A549 (cell line): ENCODE results near the gene MSRB3. TPM values are rescaled to one million over a fixed set of nuclear protein-coding genes. Genes with fewer than 3 reads are reported as not detected.

ENCODE experiments used
- ATAC-seq, 2 experiments: fragments of 200-7000 bp in 1 of 2; fragments of >200 bp in 1 of 2; cut with Nextera tagmentation in 1 of 2; cut with Tn5 transposase in 1 of 2; 3 replicates each; pipeline versions ENCODE4 v1.8.0 to v1.9.1; 2018 to 2020; ENCODE audit warnings: mild to moderate bottlenecking in 1 of 2, moderate library complexity in 1 of 2
- CTCF ChIA-PET: fragments of 300-600 bp; sonication (Branson Sonifier 250); formaldehyde crosslinking; extraction: SDS; loops from one replicate; lab custom pipeline; 2021; ENCODE audit warnings: antibody characterized with exemption, inconsistent platforms; lab: Yijun Ruan, JAX
- POLR2A ChIA-PET: fragments of 350-600 bp; formaldehyde crosslinking; extraction: SDS; loops from one replicate; lab custom pipeline; 2021; ENCODE audit warnings: antibody characterized with exemption, inconsistent platforms; lab: Yijun Ruan, JAX
- DNase-seq, 2 experiments: peaks; one replicate each; pipeline versions ENCODE4 v3.0.0 to v3.0.0-alpha.2; 2011 to 2016; ENCODE audit warnings: low read depth in 1 of 2, low spot score in 1 of 2
- FAIRE-seq: peaks from 2 replicates; lab custom pipeline; 2011; peaks lifted over from hg19 to GRCh38; lab: Jason Lieb, UNC
- H3K27ac ChIP-seq, 2 experiments: fragments of >200 bp; sonication (Bioruptor Twin); formaldehyde crosslinking; 3 replicates each; pipeline ENCODE4 v1.5.1; 2016 to 2017
- H3K4me1 ChIP-seq: fragments of >200 bp; sonication (Bioruptor Twin); formaldehyde crosslinking; 3 replicates; pipeline ENCODE4 v1.6.1; 2016
- H3K4me2 ChIP-seq: fragments of >200 bp; sonication (Bioruptor Twin); formaldehyde crosslinking; 3 replicates; pipeline ENCODE4 v1.6.1; 2016
- H3K4me3 ChIP-seq: fragments of >200 bp; sonication (Bioruptor Twin); formaldehyde crosslinking; 3 replicates; pipeline ENCODE4 v1.5.1; 2016
- H3K9me3 ChIP-seq: fragments of >200 bp; sonication (Bioruptor Twin); formaldehyde crosslinking; 3 replicates; pipeline ENCODE4 v1.6.1; 2016
- CEBPB ChIP-seq, 2 experiments: fragments of >200 bp in 1 of 2; sonication (Bioruptor Twin) in 1 of 2; formaldehyde crosslinking in 1 of 2; IDR thresholded peaks; 2 replicates each; pipeline ENCODE4 v1.6.1; 2012 to 2016
- EHF ChIP-seq: fragments of 250-450 bp; sonication (Bioruptor Pico); IDR thresholded peaks from 2 replicates; pipeline ENCODE4 v1.5.0; 2020; ENCODE audit warnings: mild to moderate bottlenecking
- EP300 ChIP-seq, 2 experiments: fragments of >200 bp; sonication (Bioruptor Twin); formaldehyde crosslinking; IDR thresholded peaks; 2 replicates in 1 of 2; 3 replicates in 1 of 2; pipeline ENCODE4 v1.6.1; 2016 to 2017
- ESRRA ChIP-seq: fragments of 150-350 bp; IDR thresholded peaks from 2 replicates; pipeline ENCODE4 v1.6.1; 2014; ENCODE audit warnings: mild to moderate bottlenecking, low read length, borderline replicate concordance
- FOSB ChIP-seq: fragments of 250-450 bp; sonication (Bioruptor Pico); IDR thresholded peaks from 2 replicates; pipeline ENCODE4 v1.5.0; 2020; ENCODE audit warnings: mild to moderate bottlenecking, moderate library complexity
- FOSL2 ChIP-seq, 2 experiments: fragments of 450-650 bp in 1 of 2; fragments of >200 bp in 1 of 2; sonication (Bioruptor Twin) in 1 of 2; formaldehyde crosslinking; IDR thresholded peaks; 2 replicates each; pipeline versions ENCODE4 v1.5.0 to v1.6.1; 2016 to 2020; ENCODE audit warnings: mild to moderate bottlenecking in 1 of 2, moderate library complexity in 1 of 2
- FOXS1 ChIP-seq: fragments of 250-450 bp; sonication (Bioruptor Pico); IDR thresholded peaks from 2 replicates; pipeline ENCODE4 v1.5.0; 2020; ENCODE audit warnings: mild to moderate bottlenecking, moderate library complexity
- GATA3 ChIP-seq: IDR thresholded peaks from 2 replicates; pipeline ENCODE4 v1.6.1; 2012; ENCODE audit warnings: borderline replicate concordance
- HEYL ChIP-seq: fragments of 250-450 bp; sonication (Bioruptor Pico); IDR thresholded peaks from 2 replicates; pipeline ENCODE4 v1.8.0; 2021; ENCODE audit warnings: mild to moderate bottlenecking, moderate library complexity
- JUN ChIP-seq, 2 experiments: fragments of >200 bp; sonication (Bioruptor Twin); formaldehyde crosslinking; IDR thresholded peaks; 2 replicates in 1 of 2; 3 replicates in 1 of 2; pipeline ENCODE4 v1.6.1; 2016 to 2017
- JUNB ChIP-seq: fragments of >200 bp; sonication (Bioruptor Twin); formaldehyde crosslinking; IDR thresholded peaks from 2 replicates; pipeline ENCODE4 v1.6.1; 2016
- KDM1A ChIP-seq: fragments of 200-600 bp; sonication (generic); IDR thresholded peaks from 2 replicates; pipeline ENCODE4 v1.6.1; 2016; ENCODE audit warnings: low read depth, mild to moderate bottlenecking
- MAX ChIP-seq: IDR thresholded peaks from 2 replicates; pipeline ENCODE4 v1.6.1; 2012
- MYC ChIP-seq: IDR thresholded peaks from 2 replicates; pipeline ENCODE4 v1.6.1; 2012; ENCODE audit warnings: mild to moderate bottlenecking, inconsistent platforms, low read length, improper control_type of control experiment, borderline replicate concordance
- NPAS2 ChIP-seq: fragments of 250-450 bp; sonication (Bioruptor Pico); IDR thresholded peaks from 2 replicates; pipeline ENCODE4 v1.8.0; 2022; ENCODE audit warnings: mild to moderate bottlenecking, moderate library complexity, borderline replicate concordance
- NR3C1 ChIP-seq: fragments of >200 bp; sonication (Bioruptor Twin); formaldehyde crosslinking; IDR thresholded peaks from 3 replicates; pipeline ENCODE4 v1.6.1; 2017
- PBX3 ChIP-seq: IDR thresholded peaks from 2 replicates; pipeline ENCODE4 v1.6.1; 2012
- POLR2A ChIP-seq: IDR thresholded peaks from 2 replicates; pipeline ENCODE4 v1.6.1; 2012; ENCODE audit warnings: mild to moderate bottlenecking, low read length
- SMC3 ChIP-seq: fragments of >200 bp; sonication (Bioruptor Twin); formaldehyde crosslinking; IDR thresholded peaks from 3 replicates; pipeline ENCODE4 v1.6.1; 2018; ENCODE audit warnings: inconsistent platforms
- TFCP2L1 ChIP-seq: fragments of 250-450 bp; sonication (Bioruptor Pico); IDR thresholded peaks from 2 replicates; pipeline ENCODE4 v1.5.0; 2021; ENCODE audit warnings: mild to moderate bottlenecking
- ZNF302 ChIP-seq: fragments of 250-450 bp; sonication (Bioruptor Pico); IDR thresholded peaks from 2 replicates; pipeline ENCODE4 v1.9.0; 2021; ENCODE audit warnings: inconsistent platforms, mild to moderate bottlenecking, moderate library complexity
- ZSCAN20 ChIP-seq: fragments of 250-450 bp; sonication (Bioruptor Pico); IDR thresholded peaks from 2 replicates; pipeline ENCODE4 v1.8.0; 2022; ENCODE audit warnings: mild to moderate bottlenecking, moderate library complexity
- WGBS: methylation state at CpG from one replicate; pipeline ENCODE4 v1.1.6; 2017; ENCODE audit errors: missing lambda C conversion rate; 5-methylcytosine and 5-hydroxymethylcytosine counted together
- polyA plus RNA-seq, 4 experiments: library from polyadenylated mRNA; depleted of rRNA in 3 of 4; stranded (reverse); fragments of >200 nt; fragmentation: RNase III in 1 of 4; extraction: RNeasy Plus Mini Kit Qiagen cat#74134 plus additional on column Dnase treatment in 1 of 4; gene quantifications; 2 replicates in 3 of 4; 3 replicates in 1 of 4; pipeline ENCODE4 v1.2.3, GENCODE V29; 2011 to 2017
- TF ChIP-seq, protein P1 (sequence below): fragments of >200 bp; sonication (Bioruptor Twin); formaldehyde crosslinking; IDR thresholded peaks from 2 replicates; pipeline ENCODE4 v1.6.1; 2016
- TF ChIP-seq, protein P2 (sequence below): fragments of >200 bp; sonication (Bioruptor Twin); formaldehyde crosslinking; IDR thresholded peaks from 3 replicates; pipeline ENCODE4 v1.6.1; 2016
- TF ChIP-seq, protein P3 (sequence below): fragments of 450-650 bp; IDR thresholded peaks from 2 replicates; pipeline ENCODE4 v1.6.1; 2014; ENCODE audit warnings: antibody characterized with exemption
- TF ChIP-seq, protein P4 (sequence below): fragments of 250-450 bp; sonication (Bioruptor Pico); IDR thresholded peaks from 2 replicates; pipeline ENCODE4 v1.5.0; 2020; ENCODE audit warnings: low read depth, mild to moderate bottlenecking, moderate library complexity

Gene MSRB3
- polyA plus RNA-seq, 2 of the 4 experiments (the other 2 are of a cell fraction): 25.2 to 46.1 TPM

- no peak overlapping the region for H3K4me3 ChIP-seq
- TF ChIP-seq MAX (no peak), ZNF302 (CRISPR knock-in tag) (no peak), JUN (IDR thresholded peaks at IDR 0.05) (no peak)
- TF ChIP-seq, protein P1, sequence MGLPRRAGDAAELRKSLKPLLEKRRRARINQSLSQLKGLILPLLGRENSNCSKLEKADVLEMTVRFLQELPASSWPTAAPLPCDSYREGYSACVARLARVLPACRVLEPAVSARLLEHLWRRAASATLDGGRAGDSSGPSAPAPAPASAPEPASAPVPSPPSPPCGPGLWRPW: no peak
- TF ChIP-seq, all 56 proteins: peak for 0
- ChIA-PET CTCF (no interaction called here), POLR2A (no interaction called here)
- peaks cover 7% of the 10 kb centered on the region; the same call in 2 of the 3 replicates for H3K4me1 ChIP-seq
- DNase-seq: no peak
- no peak overlapping the region for H3K27ac ChIP-seq
- H3K9me3 ChIP-seq: no peaks in the 10 kb centered on the region
- no peak for ATAC-seq
- WGBS: 88% methylated on average over 1 of the region's 1 CpG
- no peak for FAIRE-seq
- no peak overlapping the region for H3K4me2 ChIP-seq
Measured at GRCh38 chr12:65409726-65410125, 131.2 kb downstream of the MSRB3 start.

DNA sequence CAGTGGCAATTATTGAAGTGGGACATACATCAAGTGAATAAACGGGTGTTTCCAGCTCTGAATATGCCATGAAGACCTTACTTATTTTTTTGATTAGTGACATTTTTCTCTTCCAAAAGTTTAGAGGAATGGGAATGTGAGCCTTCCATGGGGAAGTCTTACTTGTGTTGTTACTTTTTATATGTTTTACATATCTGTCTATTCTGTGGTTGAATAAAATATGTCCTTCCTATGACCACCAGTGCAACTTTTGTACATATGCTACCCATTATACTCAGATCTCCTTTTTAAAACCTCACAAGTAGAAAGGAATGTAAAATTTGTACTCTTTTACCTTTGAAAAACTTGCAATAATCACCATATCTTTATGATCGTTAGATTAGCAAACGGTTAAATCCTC lies 132.7 kb downstream of the MSRB3 start:
- no peak overlapping the region for H3K4me3 ChIP-seq
- ATAC-seq: no peak
- no peak for FAIRE-seq
- H3K27ac ChIP-seq: no peak overlapping the region
- ChIA-PET POLR2A (no interaction called here), CTCF (no interaction called here)
- H3K4me2 ChIP-seq: no peak overlapping the region
- H3K9me3 ChIP-seq: no peaks in the 10 kb centered on the region
- peaks cover 21% of the 10 kb centered on the region for H3K4me1 ChIP-seq
- 87% methylated on average over 3 of the region's 3 CpGs for WGBS
- no peak for DNase-seq
- no peak for TF ChIP-seq POLR2A
- no peak for TF ChIP-seq HEYL (CRISPR knock-in tag)
- no peak for TF ChIP-seq PBX3
- TF ChIP-seq JUN (IDR thresholded peaks at IDR 0.05): no peak
- TF ChIP-seq FOSL2 (IDR thresholded peaks at IDR 0.05): no peak
- TF ChIP-seq FOSL2 (CRISPR knock-in tag; IDR thresholded peaks at IDR 0.05): no peak
- TF ChIP-seq FOSB: no peak

DNA sequence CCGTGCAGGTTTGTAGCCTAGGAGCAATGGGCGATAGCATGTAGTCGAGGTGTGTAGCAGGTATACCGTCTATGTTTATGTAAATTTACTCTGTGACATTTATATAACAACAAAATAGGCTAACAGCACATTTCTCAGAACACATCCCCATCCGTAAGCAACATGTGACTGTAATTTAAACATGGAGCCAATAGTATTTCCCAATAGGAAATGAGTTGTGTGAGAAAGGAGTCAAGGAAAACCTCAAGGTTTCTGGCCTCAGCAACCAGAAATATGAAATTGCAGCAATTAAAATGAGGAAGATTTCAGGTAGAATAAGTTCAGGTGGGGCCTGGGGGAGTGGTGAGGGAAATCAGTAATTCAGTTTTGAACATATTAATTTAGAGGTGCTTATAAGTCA lies 136.0 kb downstream of the MSRB3 start:
- no peak overlapping the region for H3K27ac ChIP-seq
- CTCF ChIA-PET: no interaction called here
- peaks cover 26% of the 10 kb centered on the region for H3K4me1 ChIP-seq
- TF ChIP-seq, protein P2, sequence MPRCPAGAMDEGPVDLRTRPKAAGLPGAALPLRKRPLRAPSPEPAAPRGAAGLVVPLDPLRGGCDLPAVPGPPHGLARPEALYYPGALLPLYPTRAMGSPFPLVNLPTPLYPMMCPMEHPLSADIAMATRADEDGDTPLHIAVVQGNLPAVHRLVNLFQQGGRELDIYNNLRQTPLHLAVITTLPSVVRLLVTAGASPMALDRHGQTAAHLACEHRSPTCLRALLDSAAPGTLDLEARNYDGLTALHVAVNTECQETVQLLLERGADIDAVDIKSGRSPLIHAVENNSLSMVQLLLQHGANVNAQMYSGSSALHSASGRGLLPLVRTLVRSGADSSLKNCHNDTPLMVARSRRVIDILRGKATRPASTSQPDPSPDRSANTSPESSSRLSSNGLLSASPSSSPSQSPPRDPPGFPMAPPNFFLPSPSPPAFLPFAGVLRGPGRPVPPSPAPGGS: no peak
- no peak for TF ChIP-seq KDM1A
- TF ChIP-seq ESRRA: no peak
- TF ChIP-seq, protein P3, sequence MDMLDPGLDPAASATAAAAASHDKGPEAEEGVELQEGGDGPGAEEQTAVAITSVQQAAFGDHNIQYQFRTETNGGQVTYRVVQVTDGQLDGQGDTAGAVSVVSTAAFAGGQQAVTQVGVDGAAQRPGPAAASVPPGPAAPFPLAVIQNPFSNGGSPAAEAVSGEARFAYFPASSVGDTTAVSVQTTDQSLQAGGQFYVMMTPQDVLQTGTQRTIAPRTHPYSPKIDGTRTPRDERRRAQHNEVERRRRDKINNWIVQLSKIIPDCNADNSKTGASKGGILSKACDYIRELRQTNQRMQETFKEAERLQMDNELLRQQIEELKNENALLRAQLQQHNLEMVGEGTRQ: no peak
- TF ChIP-seq FOSL2 (IDR thresholded peaks at IDR 0.05): no peak
- TF ChIP-seq FOSL2 (CRISPR knock-in tag; IDR thresholded peaks at IDR 0.05): no peak
- TF ChIP-seq FOXS1 (CRISPR knock-in tag): no peak
- no peak for DNase-seq
- no peak overlapping the region for H3K4me3 ChIP-seq
- H3K4me2 ChIP-seq: no peak overlapping the region
- POLR2A ChIA-PET: no interaction called here
- ATAC-seq: no peak
- 83% methylated on average over 5 of the region's 5 CpGs for WGBS
- H3K9me3 ChIP-seq: no peaks in the 10 kb centered on the region
- FAIRE-seq: no peak

GRCh38 chr12:65415826-65416225 lies 137.3 kb downstream of the MSRB3 start:
- Histone ChIP-seq H3K4me1 (peaks cover 21% of the 10 kb centered on the region), H3K4me3 (no peak overlapping the region), H3K9me3 (peaks cover 11% of the 10 kb centered on the region; the same call in 2 of the 3 replicates), H3K27ac (peak overlapping the region in 1 of 2 experiments; percentile 40; a peak in 2 of 6 replicates), H3K4me2 (peak overlapping the region; percentile 55)
- DNase-seq (peak in 1 of 2 experiments; percentile 65), FAIRE-seq (no peak), ATAC-seq (peak; percentile 82 to 97; a peak in 5 of 6 replicates)
- ChIA-PET POLR2A (interaction anchor here (0.6 kb wide), 1 partner anchor 426 kb away, joined by 5 read pairs; no protein-coding TSS in a partner anchor), CTCF (no interaction called here)
- TF ChIP-seq GATA3 (peak; percentile 54; the same call in 1 of the 2 replicates), NPAS2 (CRISPR knock-in tag) (no peak), SMC3 (no peak), EHF (no peak), TFCP2L1 (CRISPR knock-in tag) (no peak), MYC (no peak), CEBPB (IDR thresholded peaks at IDR 0.05) (0 out of 4 replicates have a peak, but pooled peaks of 1 of the 2 experiments have one; percentile 4), EP300 (IDR thresholded peaks at IDR 0.05) (0 out of 5 replicates have a peak, but pooled peaks of 1 of the 2 experiments have one; percentile 23), JUNB (peak; percentile 58), NR3C1 (no peak), ZSCAN20 (CRISPR knock-in tag) (no peak)
- TF ChIP-seq, protein P3: no peak
- TF ChIP-seq, protein P2: no peak
- TF ChIP-seq, protein P4, sequence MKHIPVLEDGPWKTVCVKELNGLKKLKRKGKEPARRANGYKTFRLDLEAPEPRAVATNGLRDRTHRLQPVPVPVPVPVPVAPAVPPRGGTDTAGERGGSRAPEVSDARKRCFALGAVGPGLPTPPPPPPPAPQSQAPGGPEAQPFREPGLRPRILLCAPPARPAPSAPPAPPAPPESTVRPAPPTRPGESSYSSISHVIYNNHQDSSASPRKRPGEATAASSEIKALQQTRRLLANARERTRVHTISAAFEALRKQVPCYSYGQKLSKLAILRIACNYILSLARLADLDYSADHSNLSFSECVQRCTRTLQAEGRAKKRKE (CRISPR knock-in tag): no peak
